Ovary (tissue), 9 donors: ENCODE results near the gene FAM107A. TPM values are rescaled to one million over a fixed set of nuclear protein-coding genes. Genes with fewer than 3 reads are reported as not detected.

ENCODE experiments used
- DNase-seq, 5 donors: peaks; one replicate each; pipeline ENCODE4 v3.0.0-alpha.2; 2019 to 2020
- H3K27ac ChIP-seq, 2 donors: fragments of 200-600 bp; one replicate each; pipeline versions ENCODE4 v1.5.1 to v1.8.0; 2019 to 2022
- H3K27me3 ChIP-seq: fragments of 200-600 bp; one replicate; pipeline ENCODE4 v1.8.0; 2022
- H3K36me3 ChIP-seq: fragments of 200-600 bp; sonication (generic); one replicate; pipeline ENCODE4 v1.5.1; 2019
- H3K4me1 ChIP-seq: one replicate; pipeline ENCODE4 v1.8.1; 2013; ENCODE audit warnings: mild to moderate bottlenecking, moderate library complexity; ENCODE audit not compliant: insufficient read depth
- H3K4me3 ChIP-seq: fragments of 200-600 bp; sonication (generic); one replicate; pipeline ENCODE4 v1.5.1; 2017
- H3K9me3 ChIP-seq, 2 donors: fragments of 200-600 bp in 1 of 2; sonication (generic) in 1 of 2; one replicate each; pipeline versions ENCODE4 v1.5.1 to v1.8.1; 2013 to 2019; ENCODE audit warnings: mild to moderate bottlenecking in 1 of 2, moderate library complexity in 1 of 2
- CTCF ChIP-seq, 3 donors: fragments of 450-650 bp in 2 of 3; fragments of 200-600 bp in 1 of 3; IDR thresholded peaks; one replicate each; pipeline versions ENCODE4 v1.5.1 to v1.8.0; 2016 to 2022; ENCODE audit warnings: antibody characterized with exemption in 3 of 3, mild to moderate bottlenecking in 1 of 3
- EP300 ChIP-seq: sonication (generic); formaldehyde crosslinking; IDR thresholded peaks from one replicate; pipeline ENCODE4 v1.6.1; 2017; ENCODE audit warnings: antibody characterized with exemption
- POLR2A ChIP-seq: fragments of 450-650 bp; IDR thresholded peaks from one replicate; pipeline ENCODE4 v1.6.1; 2017; ENCODE audit warnings: antibody characterized with exemption, mild to moderate bottlenecking, moderate library complexity
- WGBS, 3 donors: extraction: QIAGEN DNeasy Blood & Tissue Kit in 1 of 3; methylation state at CpG; one replicate each; pipeline versions ENCODE4 v1.1.5 to v1.1.7; 2013 to 2017; 5-methylcytosine and 5-hydroxymethylcytosine counted together
- intact Hi-C, 4 donors: fragments of 100-400 bp; cut with DNase I; formaldehyde crosslinking; loops; one replicate each; pipeline versions ENCODE4 v1.11.0 to v1.15.1; 2022 to 2023
- polyA plus RNA-seq, 2 donors: library from polyadenylated mRNA; stranded (reverse); fragments of 200-250 nt in 1 of 2; fragments of 350-450 nt in 1 of 2; fragmentation: Illumina TruSeq in 1 of 2; extraction: RNeasy Lipid Tissue Mini Kit (QIAGEN cat#74804) in 1 of 2; gene quantifications; one replicate each; pipeline ENCODE4 v1.2.3, GENCODE V29; 2013 to 2014
- total RNA-seq, 7 donors: library from RNA; depleted of rRNA in 2 of 7; stranded (reverse); fragments of >200 nt in 2 of 7; fragmentation: NEBNext Ultra II Directional in 3 of 7; extraction: Animal tissue kit (Norgen Biotek cat#: 25700) in 3 of 7; gene quantifications; one replicate each; pipeline versions ENCODE4 v1.1.0 to v1.2.4, GENCODE V29; 2016 to 2023
- donor health status: DM: no; HTN: no; CAD: no; lungs with moderate emphysema.
- donor health status: DM: no; HTN: no; CAD: no.
- donor health status: Bipolar disorder and iron deficiency.
- donor health status: DM: yes; HTN: yes; CAD: no.
- donor health status: DM: no; HTN: no; CAD: no.
- donor health status: DM: yes; HTN: yes; CAD: no.

The FAM107A gene
- total and polyA plus RNA-seq, 9 donors, result 2.7 to 47.3 (median 14.4) TPM

- Histone ChIP-seq H3K27me3 (no peaks in the 10 kb centered on the region), H3K36me3 (no peaks in the 10 kb centered on the region), H3K4me3 (peak overlapping the region; percentile 44), H3K4me1 (peaks cover 3% of the 10 kb centered on the region), H3K27ac (peak overlapping the region in 1 of 2 donors; percentile 67), H3K9me3 (no peaks in the 10 kb centered on the region)
- WGBS, 3 donors, result 0 to 1% (median 1%) methylated on average over 41 to 46 of the region's 46 CpGs
- peak; percentile 61 to 92 (median 84) for TF ChIP-seq CTCF (IDR thresholded peaks at IDR 0.05)
- TF ChIP-seq POLR2A, result no peak
- TF ChIP-seq EP300, result no peak
- peak; percentile 79 to 91 (median 83) for DNase-seq
- intact Hi-C loops, result no loop called here
These were observed 8.0 kb upstream of the FAM107A start for GRCh38 chr3:58585005-58585786.

DNA sequence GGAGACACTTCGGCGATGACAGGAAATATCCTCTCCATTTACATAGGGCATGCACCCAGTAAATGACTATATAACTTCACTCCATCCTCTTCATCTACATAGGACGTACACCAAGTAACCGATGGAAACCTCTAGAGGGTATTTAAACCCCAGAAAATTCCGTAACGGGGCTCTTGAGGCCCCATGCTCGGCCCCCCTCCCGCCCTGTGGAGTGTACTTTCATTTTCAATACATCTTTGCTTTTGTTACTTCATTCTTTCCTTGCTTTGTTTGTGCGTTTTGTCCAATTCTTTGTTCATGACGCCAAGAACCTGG is 7.5 kb upstream of the FAM107A start:
- peaks cover 3% of the 10 kb centered on the region for H3K4me1 ChIP-seq
- no peak for DNase-seq
- H3K9me3 ChIP-seq, result no peaks in the 10 kb centered on the region
- TF ChIP-seq EP300, result no peak
- no peak for TF ChIP-seq POLR2A
- no peak for TF ChIP-seq CTCF (IDR thresholded peaks at IDR 0.05)
- intact Hi-C loops, result no loop called here
- 17 to 21% (median 19%) methylated on average over 10 of the region's 10 CpGs for WGBS, 3 donors
- peak overlapping the region; percentile 44 for H3K4me3 ChIP-seq
- no peaks in the 10 kb centered on the region for H3K36me3 ChIP-seq
- H3K27ac ChIP-seq, result peak overlapping the region in 1 of 2 donors; percentile 67
- no peaks in the 10 kb centered on the region for H3K27me3 ChIP-seq

GRCh38 chr3:58581328-58582091 is 4.3 kb upstream of the FAM107A start:
- Histone ChIP-seq H3K9me3 (no peaks in the 10 kb centered on the region), H3K36me3 (no peaks in the 10 kb centered on the region), H3K27me3 (no peaks in the 10 kb centered on the region), H3K27ac (no peak overlapping the region), H3K4me1 (peaks cover 3% of the 10 kb centered on the region), H3K4me3 (no peak overlapping the region)
- WGBS, 3 donors, result 47 to 53% (median 49%) methylated on average over 11 of the region's 11 CpGs
- TF ChIP-seq POLR2A (no peak), CTCF (IDR thresholded peaks at IDR 0.05) (no peak), EP300 (no peak)
- DNase-seq, result no peak
- intact Hi-C loops, result no loop called here

GRCh38 chr3:58580826-58581327 is 3.7 kb upstream of the FAM107A start:
- no peak overlapping the region for H3K27ac ChIP-seq
- no peaks in the 10 kb centered on the region for H3K36me3 ChIP-seq
- peaks cover under 1% of the 10 kb centered on the region for H3K4me1 ChIP-seq
- no peaks in the 10 kb centered on the region for H3K9me3 ChIP-seq
- 74 to 81% (median 77%) methylated on average over 4 of the region's 4 CpGs for WGBS, 3 donors
- H3K4me3 ChIP-seq, result no peak overlapping the region
- intact Hi-C loops, result no loop called here
- H3K27me3 ChIP-seq, result no peaks in the 10 kb centered on the region
- DNase-seq, result no peak
- TF ChIP-seq CTCF (IDR thresholded peaks at IDR 0.05) (no peak), POLR2A (no peak), EP300 (no peak)
